WI38 (cell line): Measurements from ENCODE around the gene KLRB1.

ENCODE experiments used
- H3K4me3 ChIP-seq: 2 replicates; pipeline ENCODE4 v1.5.1; 2011; ENCODE audit warnings: low read depth, mild to moderate bottlenecking, control low read depth, low read length
- TF ChIP-seq, protein P1 (sequence below): IDR thresholded peaks from 2 replicates; pipeline ENCODE4 v1.5.1; 2012; ENCODE audit warnings: low read depth, mild to moderate bottlenecking, control low read depth, low read length

Gene KLRB1

DNA sequence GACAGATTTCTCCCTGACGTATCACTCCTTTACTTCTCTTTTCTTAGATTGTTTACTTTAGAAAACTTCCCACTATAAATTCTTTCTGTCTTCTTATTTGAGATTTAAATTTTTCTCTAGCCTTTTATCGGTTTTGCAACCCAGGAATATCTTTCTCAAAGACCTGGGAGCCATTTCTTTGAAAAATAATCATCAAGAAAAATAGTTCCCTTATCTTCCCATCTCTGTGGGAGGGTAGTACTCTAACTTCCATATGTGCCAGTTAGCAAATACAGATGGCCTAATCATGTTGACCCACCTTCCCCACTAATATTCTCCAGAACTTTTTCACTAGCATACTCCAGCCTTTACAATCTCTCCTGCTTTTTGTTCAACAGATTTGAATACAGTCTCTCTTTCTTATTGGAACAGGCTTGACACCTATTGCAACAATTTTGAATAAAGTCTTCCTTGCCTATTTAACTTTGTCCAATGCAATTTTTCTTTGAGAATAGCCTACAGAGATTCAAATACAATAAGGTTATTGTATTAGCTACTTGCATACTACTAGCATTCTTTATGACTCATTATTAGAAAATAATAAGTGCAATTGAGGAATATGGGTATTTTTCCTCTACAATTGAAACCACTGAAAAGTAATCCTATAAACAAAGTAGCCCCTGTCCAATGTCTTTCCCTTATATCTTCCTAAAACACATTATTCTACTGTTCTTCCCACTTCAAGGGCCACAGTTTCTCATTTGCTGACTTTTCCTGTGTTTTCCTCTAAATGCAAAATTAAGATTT lies 27.4 kb upstream of the KLRB1 start:
- TF ChIP-seq, protein P1, sequence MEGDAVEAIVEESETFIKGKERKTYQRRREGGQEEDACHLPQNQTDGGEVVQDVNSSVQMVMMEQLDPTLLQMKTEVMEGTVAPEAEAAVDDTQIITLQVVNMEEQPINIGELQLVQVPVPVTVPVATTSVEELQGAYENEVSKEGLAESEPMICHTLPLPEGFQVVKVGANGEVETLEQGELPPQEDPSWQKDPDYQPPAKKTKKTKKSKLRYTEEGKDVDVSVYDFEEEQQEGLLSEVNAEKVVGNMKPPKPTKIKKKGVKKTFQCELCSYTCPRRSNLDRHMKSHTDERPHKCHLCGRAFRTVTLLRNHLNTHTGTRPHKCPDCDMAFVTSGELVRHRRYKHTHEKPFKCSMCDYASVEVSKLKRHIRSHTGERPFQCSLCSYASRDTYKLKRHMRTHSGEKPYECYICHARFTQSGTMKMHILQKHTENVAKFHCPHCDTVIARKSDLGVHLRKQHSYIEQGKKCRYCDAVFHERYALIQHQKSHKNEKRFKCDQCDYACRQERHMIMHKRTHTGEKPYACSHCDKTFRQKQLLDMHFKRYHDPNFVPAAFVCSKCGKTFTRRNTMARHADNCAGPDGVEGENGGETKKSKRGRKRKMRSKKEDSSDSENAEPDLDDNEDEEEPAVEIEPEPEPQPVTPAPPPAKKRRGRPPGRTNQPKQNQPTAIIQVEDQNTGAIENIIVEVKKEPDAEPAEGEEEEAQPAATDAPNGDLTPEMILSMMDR: no peak
- H3K4me3 ChIP-seq: no peak overlapping the region

DNA sequence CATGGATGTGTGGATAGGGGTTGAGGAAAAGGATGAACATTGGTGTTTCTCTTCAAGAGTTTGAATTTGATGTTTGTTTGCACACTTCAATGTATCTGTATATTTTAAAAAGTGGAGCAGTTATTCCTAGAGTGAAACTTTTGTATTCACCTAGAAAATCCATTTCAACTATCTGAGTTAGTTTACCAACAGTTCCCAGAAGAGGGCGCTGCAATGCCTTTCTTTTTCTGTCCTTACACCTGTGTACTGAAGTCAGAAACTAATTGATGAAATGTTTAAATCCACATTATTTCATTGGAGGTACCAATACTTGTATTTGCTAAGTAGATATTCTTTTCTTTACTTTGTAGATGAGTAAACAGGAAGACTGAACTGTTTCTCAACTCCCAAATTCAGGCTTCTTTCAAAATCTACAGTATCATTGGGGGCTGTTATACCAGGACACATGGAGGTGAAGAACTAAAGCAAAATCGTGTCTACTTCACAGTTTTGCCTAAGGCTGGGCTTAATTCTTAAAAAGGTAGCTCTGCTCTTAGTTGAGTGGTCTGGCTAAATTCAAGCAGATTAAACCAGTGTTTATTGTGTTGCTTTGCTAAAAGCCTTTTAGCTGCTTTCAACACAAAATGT lies 26.6 kb upstream of the KLRB1 start:
- TF ChIP-seq, protein P1: peak; percentile 48
- no peak overlapping the region for H3K4me3 ChIP-seq

DNA sequence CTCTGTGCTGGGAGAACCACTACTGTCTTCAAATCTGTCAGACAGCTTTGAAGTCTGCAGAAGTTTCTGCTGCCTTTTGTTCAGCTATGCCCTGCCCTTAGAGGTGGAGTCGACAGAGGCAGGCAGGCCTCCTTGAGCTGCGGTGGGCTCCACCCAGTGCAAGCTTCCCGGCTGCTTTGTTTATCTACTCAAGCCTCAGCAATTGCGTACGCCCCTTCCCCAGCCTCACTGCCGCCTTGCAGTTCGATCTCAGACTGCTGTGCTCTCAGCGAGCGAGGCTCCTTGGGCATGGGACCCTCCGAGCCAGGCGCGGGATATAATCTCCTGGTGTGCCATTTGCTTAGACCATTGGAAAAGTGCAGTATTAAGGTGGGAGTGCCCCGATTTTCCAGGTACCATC lies 25.1 kb upstream of the KLRB1 start:
- TF ChIP-seq, protein P1: no peak
- H3K4me3 ChIP-seq: no peak overlapping the region

DNA sequence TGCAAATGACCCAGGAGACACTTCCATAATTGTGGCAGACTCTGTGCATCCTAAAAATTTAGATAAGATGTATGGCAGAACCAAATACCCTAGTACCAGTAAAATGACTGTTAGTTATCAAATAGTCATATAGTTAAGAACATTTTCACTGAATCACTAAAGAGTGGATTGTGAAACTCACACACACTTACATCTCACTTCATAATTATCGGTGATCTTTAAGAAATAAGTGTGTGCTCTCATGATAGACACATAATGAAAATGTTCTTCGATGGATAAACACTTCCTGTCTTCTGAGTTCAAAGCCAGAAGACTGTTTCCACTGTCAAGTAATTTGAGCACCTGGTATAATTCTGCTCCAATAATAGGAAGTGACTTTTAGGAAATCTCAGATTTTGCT lies 19.1 kb upstream of the KLRB1 start:
- no peak overlapping the region for H3K4me3 ChIP-seq
- TF ChIP-seq, protein P1: no peak

DNA sequence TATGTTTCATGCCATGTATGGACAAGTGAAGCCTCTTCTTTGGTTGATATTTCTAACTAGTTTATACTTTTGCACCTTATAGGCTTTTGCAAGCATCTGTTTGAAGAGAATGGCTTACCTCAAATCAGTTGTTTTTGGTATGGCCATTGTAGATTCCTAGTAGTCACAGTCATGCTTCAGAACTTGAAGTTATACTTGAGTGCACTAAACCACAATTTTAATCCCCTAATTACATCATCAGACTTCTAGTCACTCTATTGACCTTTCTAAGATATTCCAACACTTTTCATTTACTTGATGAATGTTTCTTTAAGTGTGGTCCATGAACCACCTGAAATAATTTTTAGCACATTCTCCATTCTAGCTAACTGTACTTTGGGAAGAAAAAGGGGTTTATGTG lies 18.6 kb upstream of the KLRB1 start:
- TF ChIP-seq, protein P1: no peak
- no peak overlapping the region for H3K4me3 ChIP-seq

DNA sequence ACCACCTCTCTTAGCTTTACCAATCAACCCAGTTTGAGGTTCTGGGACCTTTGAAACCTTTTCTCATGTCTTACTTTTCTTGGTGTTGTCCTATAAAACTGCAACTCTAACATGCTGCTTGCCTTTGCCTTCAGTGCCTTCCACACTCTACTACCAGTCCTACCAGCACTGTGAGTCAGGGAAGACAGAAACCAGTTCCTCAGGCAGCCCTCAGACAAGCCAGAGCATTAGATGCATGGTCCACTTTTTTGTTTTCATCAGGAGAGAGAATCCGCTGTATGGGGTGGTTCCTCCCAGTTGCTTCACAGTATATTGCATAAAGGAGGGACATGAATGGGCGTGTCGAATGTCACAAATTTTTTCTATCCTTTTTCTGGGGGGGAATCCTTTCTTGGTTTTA lies 17.3 kb upstream of the KLRB1 start:
- TF ChIP-seq, protein P1: no peak
- H3K4me3 ChIP-seq: no peak overlapping the region
